HFFc6 (cell line): Measurements from ENCODE around the gene OR2A2. TPM values are rescaled to one million over a fixed set of nuclear protein-coding genes. Genes with fewer than 3 reads are reported as not detected.

Source experiments
- DNase-seq: peaks from one replicate; pipeline ENCODE4 v3.0.0-alpha.2; 2018
- H3K27ac Mint-ChIP-seq: 2 replicates; pipeline ENCODE4 v1.8.0; 2020; ENCODE audit warnings: mild to moderate bottlenecking, mixed read lengths
- H3K27me3 Mint-ChIP-seq: 2 replicates; pipeline ENCODE4 v1.8.0; 2021; ENCODE audit warnings: mild to moderate bottlenecking, moderate library complexity, mixed read lengths; ENCODE audit not compliant: insufficient read depth
- H3K36me3 Mint-ChIP-seq: 2 replicates; pipeline ENCODE4 v1.8.0; 2021; ENCODE audit warnings: low read depth, mixed read lengths
- H3K4me1 Mint-ChIP-seq: 2 replicates; pipeline ENCODE4 v1.8.0; 2020; ENCODE audit warnings: low read depth, mixed read lengths
- H3K4me3 Mint-ChIP-seq: 2 replicates; pipeline ENCODE4 v1.8.0; 2020; ENCODE audit warnings: mild to moderate bottlenecking, moderate library complexity, mixed read lengths
- H3K9me3 Mint-ChIP-seq: 2 replicates; pipeline ENCODE4 v1.8.0; 2020; ENCODE audit warnings: mild to moderate bottlenecking, mixed read lengths
- long read RNA-seq: library from polyadenylated mRNA; unstranded; transcript quantifications from one replicate; pipeline ENCODE4 v2.0.0, GENCODE V29; 2019
- total RNA-seq, 6 experiments: library from RNA; stranded (reverse); fragmentation: NEBNext Ultra II Directional; extraction: Animal tissue kit (Norgen Biotek cat#: 25700); gene quantifications; 2 replicates in 1 of 6; 3 replicates in 5 of 6; pipeline ENCODE4 v1.2.3, GENCODE V29; 2021
- TF ChIP-seq, protein P1 (sequence below): fragments of 200-600 bp; sonication (generic); IDR thresholded peaks from 2 replicates; pipeline ENCODE4 v1.5.0; 2021; ENCODE audit warnings: antibody characterized with exemption, mild to moderate bottlenecking

OR2A2 gene, protein sequence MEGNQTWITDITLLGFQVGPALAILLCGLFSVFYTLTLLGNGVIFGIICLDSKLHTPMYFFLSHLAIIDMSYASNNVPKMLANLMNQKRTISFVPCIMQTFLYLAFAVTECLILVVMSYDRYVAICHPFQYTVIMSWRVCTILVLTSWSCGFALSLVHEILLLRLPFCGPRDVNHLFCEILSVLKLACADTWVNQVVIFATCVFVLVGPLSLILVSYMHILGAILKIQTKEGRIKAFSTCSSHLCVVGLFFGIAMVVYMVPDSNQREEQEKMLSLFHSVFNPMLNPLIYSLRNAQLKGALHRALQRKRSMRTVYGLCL
- not detected for total RNA-seq
- long read RNA-seq, result 0 reads

DNA sequence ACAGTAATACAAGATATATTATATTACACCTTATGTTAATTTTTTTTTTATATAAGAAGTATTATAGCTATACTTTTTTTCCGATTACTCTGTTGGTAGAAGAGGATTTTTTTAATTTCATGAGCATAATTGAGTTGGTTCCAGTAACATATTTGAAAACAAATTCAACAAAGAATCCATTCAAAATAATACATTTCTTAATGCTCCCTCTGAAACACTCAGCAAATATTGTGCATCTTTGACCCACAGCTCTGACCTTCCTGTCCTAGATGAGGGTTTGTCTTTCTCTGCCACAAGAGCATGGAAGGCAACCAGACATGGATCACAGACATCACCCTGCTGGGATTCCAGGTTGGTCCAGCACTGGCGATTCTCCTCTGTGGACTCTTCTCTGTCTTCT is at the start of gene OR2A2:
TSS of gene OR2A2 (plus strand) at position 301 of the 400 bp plus-strand sequence. CDS start at position 301, 0 bp downstream.
- Mint-ChIP-seq H3K4me1 (no peaks in the 10 kb centered on the region), H3K27me3 (no peaks in the 10 kb centered on the region; the same call in 1 of the 2 replicates), H3K27ac (no peak within 1 kb of the TSS), H3K4me3 (no peak within 1 kb of the TSS), H3K9me3 (no peaks in the 10 kb centered on the region; the same call in 1 of the 2 replicates), H3K36me3 (no peaks in the 10 kb centered on the region)
- TF ChIP-seq, protein P1, sequence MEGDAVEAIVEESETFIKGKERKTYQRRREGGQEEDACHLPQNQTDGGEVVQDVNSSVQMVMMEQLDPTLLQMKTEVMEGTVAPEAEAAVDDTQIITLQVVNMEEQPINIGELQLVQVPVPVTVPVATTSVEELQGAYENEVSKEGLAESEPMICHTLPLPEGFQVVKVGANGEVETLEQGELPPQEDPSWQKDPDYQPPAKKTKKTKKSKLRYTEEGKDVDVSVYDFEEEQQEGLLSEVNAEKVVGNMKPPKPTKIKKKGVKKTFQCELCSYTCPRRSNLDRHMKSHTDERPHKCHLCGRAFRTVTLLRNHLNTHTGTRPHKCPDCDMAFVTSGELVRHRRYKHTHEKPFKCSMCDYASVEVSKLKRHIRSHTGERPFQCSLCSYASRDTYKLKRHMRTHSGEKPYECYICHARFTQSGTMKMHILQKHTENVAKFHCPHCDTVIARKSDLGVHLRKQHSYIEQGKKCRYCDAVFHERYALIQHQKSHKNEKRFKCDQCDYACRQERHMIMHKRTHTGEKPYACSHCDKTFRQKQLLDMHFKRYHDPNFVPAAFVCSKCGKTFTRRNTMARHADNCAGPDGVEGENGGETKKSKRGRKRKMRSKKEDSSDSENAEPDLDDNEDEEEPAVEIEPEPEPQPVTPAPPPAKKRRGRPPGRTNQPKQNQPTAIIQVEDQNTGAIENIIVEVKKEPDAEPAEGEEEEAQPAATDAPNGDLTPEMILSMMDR, result no peak
- DNase-seq, result no peak

DNA sequence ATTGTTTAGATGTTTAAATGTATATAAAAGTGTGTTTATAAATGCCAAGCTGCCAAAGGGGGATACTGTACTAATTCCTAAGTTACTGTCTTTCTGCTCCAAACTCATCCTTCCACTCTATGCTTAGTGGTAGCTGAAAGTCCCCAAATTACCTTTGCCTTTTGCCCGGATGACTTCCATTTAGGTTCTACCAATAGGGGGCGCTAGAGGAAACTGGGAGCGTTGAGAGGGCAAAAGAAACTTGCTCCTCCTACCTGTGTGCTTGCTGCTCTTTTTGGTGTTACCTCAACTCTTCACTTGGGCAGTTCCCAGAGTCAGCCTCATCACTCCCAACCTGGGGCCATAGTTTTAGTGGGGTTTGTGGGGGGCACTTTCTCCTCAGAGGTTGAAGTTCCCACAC is 45.7 kb upstream of the OR2A2 start:
- DNase-seq, result no peak

DNA sequence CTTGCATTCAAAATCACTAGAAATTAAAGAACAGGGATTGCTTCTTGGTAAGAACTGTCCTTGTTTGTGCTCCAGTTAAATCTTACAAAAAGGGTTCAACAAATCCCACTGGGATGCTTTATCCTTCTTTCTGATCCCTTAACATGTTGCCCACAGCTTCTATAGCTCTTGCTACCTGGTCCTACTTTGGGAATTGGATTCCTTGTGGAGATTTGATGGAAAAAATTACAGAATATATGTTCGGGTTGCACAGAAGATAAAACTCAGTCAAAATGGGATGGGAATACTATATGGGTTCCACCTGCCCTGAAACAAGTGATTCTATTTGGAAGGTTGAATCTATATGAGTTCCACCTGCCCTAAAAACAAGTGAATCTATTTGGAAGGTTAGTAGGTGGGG is 39.9 kb upstream of the OR2A2 start, which contains the start of gene OR2A25:
TSS of gene OR2A25 (plus strand) at position 301 of the 400 bp plus-strand sequence. CDS start 4,409 bp downstream, outside the sequence.
- Mint-ChIP-seq H3K36me3 (no peaks in the 10 kb centered on the region), H3K9me3 (no peaks in the 10 kb centered on the region; the same call in 1 of the 2 replicates), H3K27me3 (peaks cover 1% of the 10 kb centered on the region; the same call in 1 of the 2 replicates), H3K4me3 (no peak within 1 kb of the TSS), H3K27ac (no peak within 1 kb of the TSS), H3K4me1 (no peaks in the 10 kb centered on the region)
- TF ChIP-seq, protein P1, result no peak
- DNase-seq, result no peak

More for the DNA sequence above, 45.7 kb upstream of the OR2A2 start:
- Mint-ChIP-seq H3K36me3 (no peaks in the 10 kb centered on the region), H3K9me3 (no peaks in the 10 kb centered on the region; the same call in 1 of the 2 replicates), H3K4me1 (no peaks in the 10 kb centered on the region), H3K27ac (no peak overlapping the region), H3K27me3 (peaks cover 2% of the 10 kb centered on the region), H3K4me3 (no peak overlapping the region)
- TF ChIP-seq, protein P1, result peak; percentile 13; the same call in 1 of the 2 replicates

DNA sequence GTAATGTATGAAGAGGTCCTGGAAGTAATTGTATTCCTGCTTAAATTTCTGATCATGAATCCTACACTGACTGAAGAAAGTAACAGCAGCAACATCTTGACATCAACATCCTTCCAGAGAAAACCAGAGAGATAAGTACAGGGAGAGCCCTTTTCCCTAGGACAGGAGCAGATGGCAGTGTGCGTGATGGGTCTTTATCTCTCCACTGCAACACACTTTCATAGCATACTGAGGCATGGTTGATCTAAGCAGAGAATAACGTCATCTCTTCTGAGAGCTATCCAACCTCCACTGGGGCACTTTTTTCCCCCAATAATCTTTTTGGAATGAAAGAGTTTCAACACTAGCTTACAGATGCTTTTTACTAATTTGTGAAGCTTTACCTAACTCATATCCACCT is 39.4 kb upstream of the OR2A2 start:
- Mint-ChIP-seq H3K27ac (no peak overlapping the region), H3K4me3 (no peak overlapping the region), H3K36me3 (no peaks in the 10 kb centered on the region), H3K4me1 (no peaks in the 10 kb centered on the region), H3K27me3 (peaks cover 1% of the 10 kb centered on the region; the same call in 1 of the 2 replicates), H3K9me3 (peaks cover under 1% of the 10 kb centered on the region; the same call in 1 of the 2 replicates)
- TF ChIP-seq, protein P1, result no peak
- no peak for DNase-seq

DNA sequence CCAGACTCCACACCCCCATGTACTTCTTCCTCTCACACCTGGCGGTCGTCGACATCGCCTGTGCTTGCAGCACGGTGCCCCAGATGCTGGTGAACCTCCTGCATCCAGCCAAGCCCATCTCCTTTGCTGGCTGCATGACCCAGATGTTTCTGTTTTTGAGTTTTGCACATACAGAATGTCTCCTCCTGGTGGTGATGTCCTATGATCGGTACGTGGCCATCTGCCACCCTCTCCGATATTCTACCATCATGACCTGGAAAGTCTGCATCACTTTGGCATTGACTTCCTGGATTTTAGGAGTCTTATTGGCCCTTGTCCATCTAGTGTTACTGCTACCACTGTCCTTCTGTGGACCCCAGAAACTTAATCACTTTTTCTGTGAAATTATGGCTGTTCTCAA is 35.0 kb upstream of the OR2A2 start:
- Mint-ChIP-seq H3K4me3 (no peak overlapping the region), H3K27me3 (peaks cover 6% of the 10 kb centered on the region; the same call in 1 of the 2 replicates), H3K4me1 (no peaks in the 10 kb centered on the region), H3K36me3 (no peaks in the 10 kb centered on the region), H3K9me3 (peaks cover 8% of the 10 kb centered on the region; the same call in 1 of the 2 replicates), H3K27ac (no peak overlapping the region)
- TF ChIP-seq, protein P1, result no peak; the same call in 1 of the 2 replicates
- DNase-seq, result no peak
